Thoracic aorta (tissue), 2 donors: Measurements from ENCODE around the gene FOXO6. TPM values are rescaled to one million over a fixed set of nuclear protein-coding genes. Genes with fewer than 3 reads are reported as not detected.

Experiments used
- ATAC-seq: fragments of 150-250 bp; one replicate; pipeline ENCODE4 v1.8.0; 2017; ENCODE audit warnings: low read depth; ENCODE audit not compliant: insufficient number of reproducible peaks, low FRiP score
- DNase-seq: peaks from one replicate; pipeline ENCODE4 v3.0.0-alpha.2; 2020; ENCODE audit warnings: low spot score
- H3K27ac ChIP-seq, 2 donors: fragments of 200-600 bp; sonication (generic); 1 replicate in 1 of 2; 2 replicates in 1 of 2; pipeline ENCODE4 v1.5.1; 2016; ENCODE audit warnings: mild to moderate bottlenecking in 2 of 2, moderate library complexity in 2 of 2
- H3K27me3 ChIP-seq: fragments of 200-600 bp; sonication (generic); replicated peaks from 2 replicates; pipeline ENCODE4 v1.6.0; 2016; ENCODE audit warnings: mild to moderate bottlenecking; ENCODE audit not compliant: insufficient read depth
- H3K36me3 ChIP-seq: fragments of 200-600 bp; sonication (generic); one replicate; pipeline ENCODE4 v1.5.1; 2016
- H3K4me1 ChIP-seq, 2 donors: fragments of 200-600 bp; sonication (generic); 1 replicate in 1 of 2; 2 replicates in 1 of 2; pipeline versions ENCODE4 v1.5.1 to v1.6.0; 2016; ENCODE audit warnings: low read depth in 2 of 2, mild to moderate bottlenecking in 1 of 2; ENCODE audit not compliant: control insufficient read depth in 1 of 2
- H3K4me3 ChIP-seq: fragments of 200-600 bp; sonication (generic); 2 replicates; pipeline ENCODE4 v1.5.1; 2016; ENCODE audit warnings: mild to moderate bottlenecking
- H3K9me3 ChIP-seq: fragments of 200-600 bp; sonication (generic); 2 replicates; pipeline ENCODE4 v1.5.1; 2016
- total RNA-seq, 2 donors: library from RNA; depleted of rRNA; stranded (reverse); fragments of >200 nt; gene quantifications; one replicate each; pipeline versions ENCODE4 v1.1.0 to v1.2.3, GENCODE V29; 2016
- TF ChIP-seq, protein P1 (sequence below): fragments of 200-600 bp; sonication (generic); IDR thresholded peaks from one replicate; pipeline ENCODE4 v1.5.1; 2019; ENCODE audit warnings: antibody characterized with exemption

Gene FOXO6
- total RNA-seq, 2 donors from 2014 or later: 3.8 TPM; not detected in 1

DNA sequence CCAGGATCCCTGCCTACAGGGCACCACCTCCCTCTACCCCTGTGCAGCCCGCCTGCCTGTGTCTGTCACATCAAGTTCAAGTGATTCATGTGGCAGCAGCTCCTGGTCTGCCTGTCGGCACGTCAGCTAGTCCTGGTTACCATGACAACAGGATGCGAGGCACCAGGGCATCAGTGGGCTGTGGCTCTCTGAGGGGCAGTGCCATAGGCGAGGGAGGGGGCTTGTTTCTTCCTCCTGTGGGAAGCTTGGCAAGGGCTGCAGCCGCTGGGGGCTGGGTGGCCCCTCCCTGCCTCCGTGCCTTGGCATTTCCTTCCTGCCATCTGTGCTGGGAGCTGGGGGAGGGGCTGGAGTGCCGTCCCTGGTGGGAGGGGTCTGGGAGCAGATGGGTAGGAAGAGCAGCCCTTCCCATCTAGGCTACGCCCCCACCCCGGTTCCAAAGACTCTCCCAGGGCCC lies 43.1 kb downstream of the FOXO6 start:
- peaks cover 2 to 8% of the 10 kb centered on the region in 2 donors for H3K4me1 ChIP-seq
- H3K4me3 ChIP-seq: no peak overlapping the region
- H3K36me3 ChIP-seq: no peaks in the 10 kb centered on the region
- TF ChIP-seq, protein P1, sequence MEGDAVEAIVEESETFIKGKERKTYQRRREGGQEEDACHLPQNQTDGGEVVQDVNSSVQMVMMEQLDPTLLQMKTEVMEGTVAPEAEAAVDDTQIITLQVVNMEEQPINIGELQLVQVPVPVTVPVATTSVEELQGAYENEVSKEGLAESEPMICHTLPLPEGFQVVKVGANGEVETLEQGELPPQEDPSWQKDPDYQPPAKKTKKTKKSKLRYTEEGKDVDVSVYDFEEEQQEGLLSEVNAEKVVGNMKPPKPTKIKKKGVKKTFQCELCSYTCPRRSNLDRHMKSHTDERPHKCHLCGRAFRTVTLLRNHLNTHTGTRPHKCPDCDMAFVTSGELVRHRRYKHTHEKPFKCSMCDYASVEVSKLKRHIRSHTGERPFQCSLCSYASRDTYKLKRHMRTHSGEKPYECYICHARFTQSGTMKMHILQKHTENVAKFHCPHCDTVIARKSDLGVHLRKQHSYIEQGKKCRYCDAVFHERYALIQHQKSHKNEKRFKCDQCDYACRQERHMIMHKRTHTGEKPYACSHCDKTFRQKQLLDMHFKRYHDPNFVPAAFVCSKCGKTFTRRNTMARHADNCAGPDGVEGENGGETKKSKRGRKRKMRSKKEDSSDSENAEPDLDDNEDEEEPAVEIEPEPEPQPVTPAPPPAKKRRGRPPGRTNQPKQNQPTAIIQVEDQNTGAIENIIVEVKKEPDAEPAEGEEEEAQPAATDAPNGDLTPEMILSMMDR: no peak
- H3K27me3 ChIP-seq: no peaks in the 10 kb centered on the region
- no peak for ATAC-seq
- no peaks in the 10 kb centered on the region for H3K9me3 ChIP-seq
- H3K27ac ChIP-seq: no peak overlapping the region
- DNase-seq: no peak

DNA sequence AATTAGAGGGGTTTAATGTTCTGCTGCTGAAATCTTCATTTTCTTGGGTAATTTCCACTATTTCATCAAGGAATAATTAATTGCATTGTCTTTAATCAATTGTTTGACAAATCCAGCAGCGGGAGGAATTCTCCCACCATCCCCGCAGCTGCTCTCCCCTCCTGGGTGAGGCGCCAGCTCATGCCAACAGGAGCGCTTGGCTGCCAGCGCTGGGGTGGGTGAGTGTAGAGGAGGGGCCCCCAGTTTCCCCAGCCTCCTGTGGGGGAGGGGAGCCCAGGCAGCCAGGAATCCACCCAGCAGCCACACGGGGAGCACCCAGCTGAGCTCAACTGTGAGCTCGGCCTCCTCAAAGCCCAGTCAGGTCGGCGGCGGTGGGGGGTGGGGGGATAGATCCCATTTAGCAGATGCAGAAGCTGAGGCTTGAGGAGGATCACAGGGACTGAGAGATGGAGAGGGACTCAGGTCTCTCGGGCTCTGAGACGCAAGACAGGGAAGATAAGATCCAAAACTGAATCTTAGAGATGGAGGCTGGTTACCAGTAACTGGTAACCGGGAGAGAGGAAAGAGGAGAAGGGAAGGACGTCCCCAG lies 46.5 kb downstream of the FOXO6 start:
- DNase-seq: no peak
- no peaks in the 10 kb centered on the region for H3K9me3 ChIP-seq
- no peaks in the 10 kb centered on the region for H3K36me3 ChIP-seq
- no peak overlapping the region for H3K27ac ChIP-seq
- H3K4me1 ChIP-seq: peaks cover 0 to 8% of the 10 kb centered on the region in 2 donors
- no peak overlapping the region for H3K4me3 ChIP-seq
- no peak for ATAC-seq
- H3K27me3 ChIP-seq: no peaks in the 10 kb centered on the region
- TF ChIP-seq, protein P1: no peak

DNA sequence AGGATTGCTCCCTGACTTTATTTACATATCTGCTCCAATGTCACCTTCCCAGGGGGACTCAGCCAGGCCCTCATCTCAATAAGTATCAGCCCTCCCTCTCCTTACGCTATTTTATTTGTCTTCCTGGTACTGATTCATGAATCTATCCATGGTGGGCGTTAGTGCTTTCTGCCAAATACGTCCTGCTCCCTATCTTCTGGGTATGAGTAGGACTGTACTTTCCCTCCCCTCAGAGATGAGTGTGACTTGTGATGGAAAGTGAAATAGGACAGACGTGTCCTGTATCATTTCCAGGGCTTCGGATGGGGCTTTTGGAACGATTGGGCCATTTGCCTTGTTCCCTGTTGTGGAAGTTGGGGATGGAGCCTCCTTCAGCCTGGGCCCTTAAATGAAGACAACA lies 47.5 kb downstream of the FOXO6 start:
- Histone ChIP-seq H3K4me1 (peaks cover 0 to 8% of the 10 kb centered on the region in 2 donors), H3K9me3 (no peaks in the 10 kb centered on the region), H3K27ac (no peak overlapping the region), H3K36me3 (no peaks in the 10 kb centered on the region), H3K27me3 (no peaks in the 10 kb centered on the region), H3K4me3 (no peak overlapping the region)
- no peak for ATAC-seq
- TF ChIP-seq, protein P1: no peak
- no peak for DNase-seq

DNA sequence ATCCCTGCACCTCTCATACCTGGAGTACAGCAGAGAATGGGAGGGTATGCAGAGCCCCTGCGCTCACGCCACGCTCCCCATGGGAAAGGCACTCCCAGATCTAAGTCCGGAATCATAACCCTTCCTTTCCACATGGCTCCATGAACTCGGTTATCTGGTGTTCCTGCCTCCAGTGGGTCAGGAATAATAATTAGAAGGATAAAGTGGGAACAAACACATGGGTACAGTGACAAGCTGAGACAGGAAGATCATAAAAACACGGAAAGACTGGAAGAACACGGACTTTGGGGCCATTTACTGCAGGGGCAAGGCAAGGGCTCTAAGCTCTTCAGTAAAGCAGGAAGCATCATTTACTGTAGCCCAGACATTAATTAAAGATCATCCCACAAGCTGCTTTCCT lies 48.6 kb downstream of the FOXO6 start:
- no peak overlapping the region for H3K27ac ChIP-seq
- no peaks in the 10 kb centered on the region for H3K36me3 ChIP-seq
- TF ChIP-seq, protein P1: no peak
- H3K4me3 ChIP-seq: no peak overlapping the region
- no peaks in the 10 kb centered on the region for H3K9me3 ChIP-seq
- H3K4me1 ChIP-seq: no peaks in the 10 kb centered on the region
- DNase-seq (no peak), ATAC-seq (no peak)
- no peaks in the 10 kb centered on the region for H3K27me3 ChIP-seq

DNA sequence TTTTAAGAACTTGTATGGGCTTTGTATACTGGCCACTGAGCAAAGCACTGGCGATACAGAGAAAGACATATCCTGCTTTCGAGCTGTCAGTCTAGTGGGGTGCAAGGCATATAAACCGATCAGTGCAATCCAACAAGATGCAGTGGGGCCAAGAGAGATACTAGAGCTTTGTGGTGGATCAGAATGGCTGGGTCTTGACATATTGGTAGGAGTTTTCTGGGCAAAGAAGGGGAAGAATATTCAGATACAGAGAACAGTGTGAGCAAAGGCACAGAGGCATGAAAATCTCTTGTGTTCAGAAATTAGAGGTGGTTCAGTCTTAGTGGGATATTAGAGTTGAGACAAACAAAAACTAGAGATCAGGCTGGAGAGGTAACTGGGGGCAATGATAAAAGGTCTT lies 49.2 kb downstream of the FOXO6 start:
- no peak for DNase-seq
- Histone ChIP-seq H3K36me3 (no peaks in the 10 kb centered on the region), H3K9me3 (no peaks in the 10 kb centered on the region), H3K4me1 (no peaks in the 10 kb centered on the region), H3K27me3 (no peaks in the 10 kb centered on the region), H3K4me3 (no peak overlapping the region), H3K27ac (no peak overlapping the region)
- TF ChIP-seq, protein P1: no peak
- ATAC-seq: no peak
